ENCODE results near the gene QKI.

DNA sequence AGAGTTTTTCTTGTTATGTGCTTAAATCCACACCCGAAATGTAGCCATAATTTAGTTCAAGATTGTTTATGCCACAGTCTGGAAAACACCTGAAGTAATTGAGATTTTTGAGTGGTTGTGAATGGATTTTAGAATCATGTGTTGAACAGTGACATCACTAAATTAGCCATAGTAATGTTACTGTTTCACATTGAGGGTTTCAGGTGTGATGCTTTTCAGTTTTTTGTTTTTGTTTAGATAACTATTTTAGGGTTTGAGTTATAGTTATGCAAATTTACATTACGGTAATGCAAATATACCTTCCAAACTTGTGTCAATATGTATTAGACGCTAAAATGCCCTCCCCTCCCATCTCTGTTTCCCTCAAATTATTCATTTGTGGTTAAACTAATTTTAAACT lies 22.9 kb downstream of the QKI start:
- TF ChIP-seq, protein P1, sequence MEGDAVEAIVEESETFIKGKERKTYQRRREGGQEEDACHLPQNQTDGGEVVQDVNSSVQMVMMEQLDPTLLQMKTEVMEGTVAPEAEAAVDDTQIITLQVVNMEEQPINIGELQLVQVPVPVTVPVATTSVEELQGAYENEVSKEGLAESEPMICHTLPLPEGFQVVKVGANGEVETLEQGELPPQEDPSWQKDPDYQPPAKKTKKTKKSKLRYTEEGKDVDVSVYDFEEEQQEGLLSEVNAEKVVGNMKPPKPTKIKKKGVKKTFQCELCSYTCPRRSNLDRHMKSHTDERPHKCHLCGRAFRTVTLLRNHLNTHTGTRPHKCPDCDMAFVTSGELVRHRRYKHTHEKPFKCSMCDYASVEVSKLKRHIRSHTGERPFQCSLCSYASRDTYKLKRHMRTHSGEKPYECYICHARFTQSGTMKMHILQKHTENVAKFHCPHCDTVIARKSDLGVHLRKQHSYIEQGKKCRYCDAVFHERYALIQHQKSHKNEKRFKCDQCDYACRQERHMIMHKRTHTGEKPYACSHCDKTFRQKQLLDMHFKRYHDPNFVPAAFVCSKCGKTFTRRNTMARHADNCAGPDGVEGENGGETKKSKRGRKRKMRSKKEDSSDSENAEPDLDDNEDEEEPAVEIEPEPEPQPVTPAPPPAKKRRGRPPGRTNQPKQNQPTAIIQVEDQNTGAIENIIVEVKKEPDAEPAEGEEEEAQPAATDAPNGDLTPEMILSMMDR (IDR thresholded peaks at IDR 0.05), result no peak
- no peak for TF ChIP-seq POLR2A (IDR thresholded peaks at IDR 0.05)

Data from right lobe of liver (tissue), 4 donors.